HepG2 (cell line): ENCODE data around the gene NIN. TPM values are rescaled to one million over a fixed set of nuclear protein-coding genes. Genes with fewer than 3 reads are reported as not detected.

Experiments
- ATAC-seq: fragments of 200-7000 bp; cut with Tn5 transposase; 3 replicates; pipeline ENCODE4 v1.9.1; 2020; ENCODE audit warnings: mild to moderate bottlenecking, moderate library complexity
- BruUV-seq: library from RNA; stranded (reverse); fragments of 400-500 nt; replicated peaks from 2 replicates; lab custom pipeline; 2021; lab: Mats Ljungman, UMichigan
- CTCF ChIA-PET: fragments of 300-600 bp; formaldehyde crosslinking; extraction: SDS; loops from one replicate; lab custom pipeline; 2021; ENCODE audit warnings: low total read pairs, inconsistent platforms, low intra/inter-chr PET ratio; lab: Yijun Ruan, JAX
- POLR2A ChIA-PET: fragments of 350-600 bp; sonication (Branson Sonifier 250); formaldehyde crosslinking; loops from one replicate; lab custom pipeline; 2020; ENCODE audit warnings: antibody characterized with exemption, inconsistent platforms; lab: Yijun Ruan, JAX
- DNase-seq: peaks from one replicate; pipeline ENCODE4 v3.0.0-alpha.2; 2015; ENCODE audit warnings: low spot score
- FAIRE-seq: peaks from 3 replicates; lab custom pipeline; 2011; peaks lifted over from hg19 to GRCh38; lab: Jason Lieb, UNC
- H2AFZ ChIP-seq: one replicate; pipeline ENCODE4 v1.6.1; 2011; ENCODE audit warnings: low read length, inconsistent platforms
- H3K27ac ChIP-seq: fragments of 300-600 bp; 3 replicates; pipeline ENCODE4 v1.8.0; 2011; ENCODE audit warnings: mixed run types, mild to moderate bottlenecking, mixed read lengths, low read length, inconsistent platforms; ENCODE audit not compliant: insufficient read depth; ENCODE audit errors: extremely low read length
- H3K27me3 ChIP-seq, 2 experiments: fragments of 200-600 bp in 1 of 2; 2 replicates in 1 of 2; 3 replicates in 1 of 2; pipeline versions ENCODE4 v1.6.0 to v1.8.0; 2011; ENCODE audit warnings: low read length in 2 of 2, mild to moderate bottlenecking in 2 of 2, moderate library complexity in 2 of 2, inconsistent platforms in 1 of 2; ENCODE audit not compliant: insufficient read depth in 2 of 2, control insufficient read depth in 1 of 2
- H3K36me3 ChIP-seq, 2 experiments: fragments of 200-600 bp in 1 of 2; replicated peaks in 1 of 2; 2 replicates in 1 of 2; 3 replicates in 1 of 2; pipeline versions ENCODE4 v1.5.1 to v1.8.0; 2011; ENCODE audit warnings: low read length in 2 of 2, inconsistent platforms in 1 of 2; ENCODE audit not compliant: insufficient read depth in 2 of 2, control insufficient read depth in 1 of 2
- H3K4me1 ChIP-seq: 2 replicates; pipeline ENCODE4 v1.5.1; 2012; ENCODE audit warnings: low read length, inconsistent platforms; ENCODE audit not compliant: insufficient read depth
- H3K4me2 ChIP-seq: 2 replicates; pipeline ENCODE4 v1.6.0; 2011; ENCODE audit warnings: low read depth, low read length, inconsistent platforms
- H3K4me3 ChIP-seq, 3 experiments: fragments of 200-600 bp in 1 of 3; sonication (generic), shearing (Covaris generic) in 1 of 3; replicated peaks in 1 of 3; 2 replicates each; pipeline ENCODE4 v1.5.1; 2011 to 2016; ENCODE audit warnings: low read length in 3 of 3, inconsistent platforms in 2 of 3, low read depth in 2 of 3, mild to moderate bottlenecking in 2 of 3, control low read depth in 1 of 3, mixed read lengths in 1 of 3; ENCODE audit not compliant: insufficient read depth in 1 of 3
- H3K79me2 ChIP-seq: one replicate; pipeline ENCODE4 v1.6.1; 2011; ENCODE audit warnings: low read length, inconsistent platforms; ENCODE audit not compliant: insufficient read depth
- H3K9ac ChIP-seq: 2 replicates; pipeline ENCODE4 v1.6.0; 2011; ENCODE audit warnings: mild to moderate bottlenecking, low read depth, low read length, inconsistent platforms; ENCODE audit not compliant: insufficient read depth
- H3K9me3 ChIP-seq: 2 replicates; pipeline ENCODE4 v1.5.1; 2012; ENCODE audit warnings: mild to moderate bottlenecking, low read length
- H4K20me1 ChIP-seq: 2 replicates; pipeline ENCODE4 v1.6.0; 2011; ENCODE audit warnings: inconsistent platforms, mild to moderate bottlenecking, low read length, moderate library complexity; ENCODE audit not compliant: insufficient read depth
- CHCHD3 ChIP-seq: sonication (generic); formaldehyde crosslinking; IDR thresholded peaks from 2 replicates; pipeline ENCODE4 v1.8.0; 2022; ENCODE audit warnings: mild to moderate bottlenecking, missing genetic modification reagents, moderate library complexity
- CTCF ChIP-seq: sonication (generic); formaldehyde crosslinking; IDR thresholded peaks from 2 replicates; pipeline ENCODE4 v1.5.0; 2020; ENCODE audit warnings: mild to moderate bottlenecking, missing genetic modification reagents, moderate library complexity
- GABPB1 ChIP-seq: IDR thresholded peaks from 2 replicates; pipeline ENCODE4 v1.6.1; 2016; ENCODE audit warnings: mild to moderate bottlenecking, missing genetic modification reagents, moderate library complexity, missing compliant biosample characterization
- MLXIP ChIP-seq: sonication (generic); formaldehyde crosslinking; IDR thresholded peaks from 2 replicates; pipeline ENCODE4 v1.9.0; 2021; ENCODE audit warnings: missing genetic modification reagents, borderline replicate concordance
- RAD21 ChIP-seq: fragments of 450-650 bp; formaldehyde crosslinking; IDR thresholded peaks from 2 replicates; pipeline ENCODE4 v1.5.0; 2020; ENCODE audit warnings: mild to moderate bottlenecking
- RERE ChIP-seq: IDR thresholded peaks from 2 replicates; pipeline ENCODE4 v1.6.1; 2016; ENCODE audit warnings: low read depth, missing genetic modification reagents, missing compliant biosample characterization
- SATB2 ChIP-seq: sonication (generic); formaldehyde crosslinking; IDR thresholded peaks from 2 replicates; pipeline ENCODE4 v1.5.0; 2020; ENCODE audit warnings: missing genetic modification reagents
- SMARCE1 ChIP-seq: fragments of 450-650 bp; IDR thresholded peaks from 2 replicates; pipeline ENCODE4 v1.6.1; 2017; ENCODE audit warnings: borderline replicate concordance
- SMC3 ChIP-seq: IDR thresholded peaks from 2 replicates; pipeline ENCODE4 v1.6.1; 2011; ENCODE audit warnings: low read length, improper control_type of control experiment
- STAG1 ChIP-seq: sonication (generic); formaldehyde crosslinking; IDR thresholded peaks from 2 replicates; pipeline ENCODE4 v1.4.0; 2020; ENCODE audit warnings: missing genetic modification reagents
- WIZ ChIP-seq: sonication (generic); formaldehyde crosslinking; IDR thresholded peaks from 2 replicates; pipeline ENCODE4 v1.5.1; 2020; ENCODE audit warnings: mild to moderate bottlenecking, missing genetic modification reagents
- XBP1 ChIP-seq: sonication (generic); formaldehyde crosslinking; IDR thresholded peaks from 2 replicates; pipeline ENCODE4 v1.5.0; 2020; ENCODE audit warnings: missing genetic modification reagents
- ZNF572 ChIP-seq: sonication (generic); formaldehyde crosslinking; IDR thresholded peaks from 2 replicates; pipeline ENCODE4 v1.5.1; 2020; ENCODE audit warnings: mild to moderate bottlenecking, missing genetic modification reagents
- WGBS: methylation state at CpG from one replicate; pipeline ENCODE4 v1.1.6; 2017; ENCODE audit warnings: low lambda C conversion rate; 5-methylcytosine and 5-hydroxymethylcytosine counted together
- in situ Hi-C: cut with HindIII; loops from 2 replicates; pipeline ENCODE4 v1.10.0; 2017; ENCODE audit warnings: low pct_unique_long_range_greater_than_20kb; ENCODE audit not compliant: extremely low pct_ligation_motif_present
- intact Hi-C: fragments of 100-400 bp; cut with micrococcal nuclease; formaldehyde crosslinking; loops from one replicate; pipeline ENCODE4 v1.10.0; 2022; ENCODE audit not compliant: unreplicated experiment
- polyA plus RNA-seq, 8 experiments: library from polyadenylated mRNA; depleted of rRNA in 3 of 8; stranded (reverse) in 7 of 8; unstranded in 1 of 8; fragments of >200 nt; fragmentation: Illumina TruSeq in 4 of 8; extraction: Trizol in 4 of 8; gene quantifications; 2 replicates each; pipeline versions ENCODE4 v1.2.1 to v1.2.3, GENCODE V29; 2011 to 2016; ENCODE audit warnings: low read depth in 4 of 8, missing spikeins in 1 of 8, mixed read lengths in 1 of 8; ENCODE audit not compliant: insufficient read depth in 1 of 8
- total RNA-seq, 5 experiments: library from RNA; depleted of rRNA; stranded (reverse); fragments of >200 nt; fragmentation: Illumina TruSeq; extraction: Trizol; gene quantifications; 2 replicates each; pipeline ENCODE4 v1.2.3, GENCODE V29; 2016; ENCODE audit warnings: low read depth in 1 of 5

Gene NIN
- total and polyA plus RNA-seq, 2 of the 13 experiments (the other 11 are each of a cell fraction or from before 2014, with no cell fraction given) = 2.8 to 9.7 TPM

GRCh38 chr14:50773632-50774541 lies 57.1 kb downstream of the NIN start:
- H3K9ac ChIP-seq = no peak overlapping the region
- H3K4me3 ChIP-seq = no peak overlapping the region
- H3K27me3 ChIP-seq = no peaks in the 10 kb centered on the region
- ChIA-PET CTCF (interaction anchor here (1.4 to 1.9 kb wide), 3 partner anchors 154 to 231 kb away, joined by 7 to 13 read pairs (median 9); no protein-coding TSS in a partner anchor), POLR2A (interaction anchor here (0.6 kb wide), 1 partner anchor 170 kb away, joined by 3 read pairs; the partner anchor contains the start of gene PYGL)
- 89% methylated on average over 7 of the region's 7 CpGs for WGBS
- no TSS peak for BruUV-seq
- no peaks in the 10 kb centered on the region for H3K79me2 ChIP-seq
- no peaks in the 10 kb centered on the region for H3K9me3 ChIP-seq
- no peak overlapping the region for H3K4me2 ChIP-seq
- no peak overlapping the region for H2AFZ ChIP-seq
- H3K27ac ChIP-seq = no peak overlapping the region
- no peaks in the 10 kb centered on the region for H3K4me1 ChIP-seq
- peak; percentile 88 for ATAC-seq
- H3K36me3 ChIP-seq = peaks cover 2 to 27% of the 10 kb centered on the region in 2 experiments; a peak in 2 of 5 replicates
- in situ Hi-C loops = loop anchor here (5.0 to 10.0 kb wide), 2 partner anchors 159 to 232 kb away; no protein-coding TSS in a partner anchor
- H4K20me1 ChIP-seq = no peaks in the 10 kb centered on the region
- DNase-seq = peak; percentile 11
- no peak for FAIRE-seq
- intact Hi-C loops = loop anchor here (1.0 to 2.0 kb wide), 3 partner anchors 155 to 231 kb away; no protein-coding TSS in a partner anchor
- TF ChIP-seq SMC3 (peak; percentile 47), CTCF (CRISPR knock-in tag) (peak; percentile 83), GABPB1 (no peak), WIZ (no peak), ZNF572 (CRISPR knock-in tag) (no peak), MLXIP (CRISPR knock-in tag) (no peak), RAD21 (peak; percentile 64; the same call in 1 of the 2 replicates), XBP1 (CRISPR knock-in tag) (no peak), SMARCE1 (no peak), STAG1 (CRISPR knock-in tag) (peak; percentile 79), RERE (CRISPR knock-in tag) (no peak), CHCHD3 (CRISPR knock-in tag) (no peak), SATB2 (no peak)
